Endothelial cell (in vitro differentiated cells): ENCODE data around the gene COG4. TPM values are rescaled to one million over a fixed set of nuclear protein-coding genes. Genes with fewer than 3 reads are reported as not detected.

Source experiments
- DNase-seq: peaks from one replicate; pipeline ENCODE4 v3.0.0; 2021; ENCODE audit warnings: low spot score
- H3K27ac Mint-ChIP-seq: one replicate; pipeline ENCODE4 v1.8.0; 2021; ENCODE audit warnings: mixed read lengths, inconsistent platforms; ENCODE audit not compliant: unreplicated experiment
- H3K27me3 Mint-ChIP-seq: one replicate; pipeline ENCODE4 v1.8.0; 2021; ENCODE audit warnings: mild to moderate bottlenecking, moderate library complexity, mixed read lengths, inconsistent platforms; ENCODE audit not compliant: unreplicated experiment
- H3K36me3 Mint-ChIP-seq: one replicate; pipeline ENCODE4 v1.8.0; 2021; ENCODE audit warnings: mild to moderate bottlenecking, low read depth, mixed read lengths, inconsistent platforms; ENCODE audit not compliant: unreplicated experiment
- H3K4me1 Mint-ChIP-seq: one replicate; pipeline ENCODE4 v1.8.0; 2021; ENCODE audit warnings: mild to moderate bottlenecking, mixed read lengths, inconsistent platforms; ENCODE audit not compliant: unreplicated experiment
- H3K4me3 Mint-ChIP-seq: one replicate; pipeline ENCODE4 v1.8.0; 2021; ENCODE audit warnings: mild to moderate bottlenecking, mixed read lengths, inconsistent platforms; ENCODE audit not compliant: unreplicated experiment
- H3K9me3 Mint-ChIP-seq: one replicate; pipeline ENCODE4 v1.8.0; 2021; ENCODE audit warnings: mixed read lengths, inconsistent platforms; ENCODE audit not compliant: unreplicated experiment
- CTCF ChIP-seq: fragments of 200-600 bp; sonication (generic); IDR thresholded peaks from one replicate; pipeline ENCODE4 v1.5.0; 2021; ENCODE audit warnings: antibody characterized with exemption; ENCODE audit not compliant: unreplicated experiment
- total RNA-seq: library from RNA; stranded (reverse); fragmentation: NEBNext Ultra II Directional; extraction: Animal tissue kit (Norgen Biotek cat#: 25700); gene quantifications from one replicate; pipeline ENCODE4 v1.2.1, GENCODE V29; 2021; ENCODE audit not compliant: unreplicated experiment

The COG4 gene
- total RNA-seq, 1 donor from 2014 or later: 64.1 TPM

GRCh38 chr16:70523743-70524398 lies 517 bp upstream of the COG4 start, which contains the start of gene SF3B3:
Gene SF3B3 (plus strand): TSS chr16:70523816. CDS start chr16:70526657, 2,841 bp downstream.
- Mint-ChIP-seq H3K27me3 (peaks cover 4% of the 10 kb centered on the region), H3K27ac (peak within 1 kb of the TSS; percentile 98), H3K9me3 (no peaks in the 10 kb centered on the region), H3K4me1 (peaks cover 32% of the 10 kb centered on the region), H3K4me3 (peak within 1 kb of the TSS; percentile 100), H3K36me3 (peaks cover 6% of the 10 kb centered on the region)
- DNase-seq: peak; percentile 50
- no peak for TF ChIP-seq CTCF

- DNase-seq: no peak
- Mint-ChIP-seq H3K9me3 (no peaks in the 10 kb centered on the region), H3K4me3 (peak overlapping the region; percentile 100), H3K4me1 (peaks cover 31% of the 10 kb centered on the region), H3K27ac (peak overlapping the region; percentile 98), H3K36me3 (peaks cover 6% of the 10 kb centered on the region), H3K27me3 (peaks cover 4% of the 10 kb centered on the region)
- no peak for TF ChIP-seq CTCF
Observed at GRCh38 chr16:70522216-70523075, 908 bp downstream of the COG4 start.

- no peak for TF ChIP-seq CTCF
- peaks cover 2% of the 10 kb centered on the region for H3K27me3 Mint-ChIP-seq
- no peak overlapping the region for H3K27ac Mint-ChIP-seq
- H3K4me3 Mint-ChIP-seq: no peak overlapping the region
- peaks cover 9% of the 10 kb centered on the region for H3K36me3 Mint-ChIP-seq
- no peak for DNase-seq
- peaks cover 19% of the 10 kb centered on the region for H3K4me1 Mint-ChIP-seq
- no peaks in the 10 kb centered on the region for H3K9me3 Mint-ChIP-seq
Observed at GRCh38 chr16:70520612-70521297, 2.6 kb downstream of the COG4 start.

- H3K36me3 Mint-ChIP-seq: peaks cover 27% of the 10 kb centered on the region
- H3K9me3 Mint-ChIP-seq: no peaks in the 10 kb centered on the region
- DNase-seq: no peak
- no peak for TF ChIP-seq CTCF
- no peak overlapping the region for H3K27ac Mint-ChIP-seq
- no peak overlapping the region for H3K4me3 Mint-ChIP-seq
- H3K27me3 Mint-ChIP-seq: no peaks in the 10 kb centered on the region
- no peaks in the 10 kb centered on the region for H3K4me1 Mint-ChIP-seq
Observed at GRCh38 chr16:70512456-70512855, 10.9 kb downstream of the COG4 start.
